ENCODE data around the gene GH2.
"Not testable (repeated sequence)": the region's sequence is repeated elsewhere in the genome, so short reads cannot be mapped to it uniquely, and the experiment has no call there.

GH2 gene

GRCh38 chr17:63910096-63910495 lies 28.4 kb upstream of the GH2 start:
- no peak for DNase-seq

GRCh38 chr17:63909586-63909985 lies 27.8 kb upstream of the GH2 start:
- DNase-seq, result not testable (repeated sequence)

DNA sequence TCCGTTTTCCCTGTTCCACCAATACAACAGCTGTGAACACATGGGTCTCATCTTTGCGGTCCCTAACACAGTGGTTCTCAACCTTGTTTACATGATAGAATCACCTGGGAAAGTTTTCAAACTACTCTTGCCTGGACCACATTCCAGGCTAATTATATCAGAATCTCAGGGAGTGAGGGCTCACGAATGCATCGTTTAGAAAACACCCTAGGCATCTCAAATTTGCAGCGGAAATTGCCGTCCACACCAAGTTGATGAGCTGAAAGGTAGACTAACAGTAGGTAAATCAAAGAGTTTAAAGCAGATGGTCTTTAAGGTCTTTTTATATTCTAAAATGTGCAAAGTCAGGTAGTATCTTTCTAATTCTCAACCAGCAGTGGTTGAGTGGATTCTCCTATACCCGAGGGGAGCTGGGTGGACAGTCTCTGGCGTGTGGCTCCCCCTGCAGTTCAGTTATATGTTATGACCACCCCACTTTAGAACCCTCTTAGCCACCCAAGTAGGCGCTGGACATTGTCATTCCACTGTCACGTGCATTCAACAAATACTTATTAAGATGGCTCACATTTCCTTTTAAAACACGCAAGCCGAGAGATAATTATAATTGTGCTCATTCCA lies 25.5 kb upstream of the GH2 start:
- DNase-seq, result not testable (repeated sequence)

DNA sequence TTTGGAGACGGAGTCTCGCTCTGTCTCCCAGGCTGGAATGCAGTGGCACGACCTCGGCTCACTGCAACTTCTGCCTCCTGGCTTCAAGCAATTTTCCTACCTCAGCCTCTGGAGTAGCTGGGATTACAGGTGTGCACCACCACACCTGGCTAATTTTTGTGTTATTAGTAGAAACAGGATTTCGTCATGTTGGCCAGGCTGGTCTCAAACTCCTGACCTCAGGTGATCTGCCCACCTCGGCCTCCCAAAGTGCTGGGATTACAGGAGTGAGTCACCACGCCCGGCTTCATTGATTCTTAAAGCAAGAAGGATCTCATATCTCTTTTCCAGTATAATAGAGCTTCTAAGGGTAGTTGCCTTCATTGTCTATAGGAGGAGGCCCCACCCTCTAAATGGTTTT lies 23.1 kb upstream of the GH2 start:
- not testable (repeated sequence) for DNase-seq

- DNase-seq, result peak; percentile 7 to 21
Measured at GRCh38 chr17:63903787-63904201, 22.1 kb upstream of the GH2 start.

- DNase-seq, result not testable (repeated sequence)
Measured at GRCh38 chr17:63901971-63902370, 20.2 kb upstream of the GH2 start.

- not testable (repeated sequence) for DNase-seq
Measured at GRCh38 chr17:63898899-63899798, 17.4 kb upstream of the GH2 start.

DNA sequence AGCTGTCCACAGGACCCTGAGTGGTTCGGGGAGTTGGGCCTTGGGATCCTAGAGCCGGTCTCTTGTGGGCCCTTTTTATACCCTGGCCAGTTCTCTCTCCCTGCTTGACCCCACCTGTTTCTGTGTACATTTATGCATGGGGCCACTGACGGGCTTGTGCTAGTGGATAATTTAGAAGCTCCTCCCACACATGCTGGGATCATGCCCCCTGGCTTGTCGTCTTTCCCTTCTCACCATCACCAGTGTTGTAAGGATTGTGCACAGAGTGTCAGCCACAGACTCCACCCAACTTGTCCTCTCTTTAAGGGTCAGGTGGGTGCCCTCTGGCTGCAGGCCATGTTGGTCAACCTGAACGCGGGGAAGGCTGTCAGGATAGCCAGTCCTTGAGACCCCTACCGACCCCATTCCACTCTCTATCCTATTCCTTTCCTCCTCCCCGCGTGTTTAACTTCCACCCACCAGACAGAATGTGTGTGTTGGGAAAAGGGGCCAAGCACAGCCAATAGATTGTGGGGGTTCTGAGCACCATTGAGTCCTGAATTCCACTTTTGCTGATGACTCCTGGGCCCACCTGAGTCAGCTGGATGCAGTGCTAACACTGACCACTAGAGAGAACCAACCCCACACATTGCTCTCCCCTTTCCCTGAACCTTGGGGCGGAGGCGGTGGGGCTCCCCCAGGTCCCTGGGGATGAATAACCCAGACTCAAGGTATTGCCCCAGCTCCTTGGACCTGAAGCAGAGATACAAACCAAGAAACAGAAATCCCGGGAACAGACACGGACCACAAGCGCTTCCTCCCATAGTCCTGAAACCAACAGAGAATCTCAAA lies 15.0 kb upstream of the GH2 start, which contains the start of gene CSH1:
Gene CSH1 (minus strand): TSS at position 51 of the 831 bp plus-strand sequence. CDS start 63 bp downstream, outside the sequence.
- DNase-seq, result not testable (repeated sequence)

DNA sequence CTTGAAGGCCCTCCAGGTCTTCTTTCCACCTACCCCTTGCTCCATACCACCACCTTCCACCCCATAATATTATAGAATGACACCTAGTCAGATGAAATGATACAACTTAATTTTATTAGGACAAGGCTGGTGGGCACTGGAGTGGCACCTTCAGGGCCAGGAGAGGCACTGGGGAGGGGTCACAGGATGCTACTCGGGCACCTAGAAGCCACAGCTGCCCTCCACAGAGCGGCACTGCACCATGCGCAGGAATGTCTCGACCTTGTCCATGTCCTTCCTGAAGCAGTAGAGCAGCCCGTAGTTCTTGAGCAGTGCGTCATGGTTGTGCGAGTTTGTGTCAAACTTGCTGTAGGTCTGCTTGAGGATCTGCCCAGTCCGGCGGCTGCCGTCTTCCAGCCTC lies 13.1 kb upstream of the GH2 start:
- not testable (repeated sequence) for DNase-seq

DNA sequence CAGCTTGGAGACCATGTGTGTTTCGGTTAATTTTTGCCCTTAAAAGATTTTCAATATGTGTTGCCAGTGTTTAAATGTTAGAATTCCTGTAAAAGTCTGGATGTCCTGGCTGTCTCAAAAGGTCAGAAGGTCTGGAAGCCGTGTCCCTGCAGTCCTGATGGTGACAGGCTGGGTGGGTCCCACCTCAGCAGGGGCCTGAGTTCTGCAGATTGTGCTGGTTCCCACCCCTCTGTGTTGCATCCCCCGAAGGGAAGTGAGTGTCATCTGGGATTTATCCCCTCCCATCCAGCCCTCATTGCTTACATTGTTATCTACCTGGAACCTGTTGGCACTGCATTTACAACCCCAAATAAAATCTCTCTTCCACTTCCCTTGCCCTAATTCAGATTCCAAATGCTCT lies 12.3 kb upstream of the GH2 start:
- not testable (repeated sequence) for DNase-seq

DNA sequence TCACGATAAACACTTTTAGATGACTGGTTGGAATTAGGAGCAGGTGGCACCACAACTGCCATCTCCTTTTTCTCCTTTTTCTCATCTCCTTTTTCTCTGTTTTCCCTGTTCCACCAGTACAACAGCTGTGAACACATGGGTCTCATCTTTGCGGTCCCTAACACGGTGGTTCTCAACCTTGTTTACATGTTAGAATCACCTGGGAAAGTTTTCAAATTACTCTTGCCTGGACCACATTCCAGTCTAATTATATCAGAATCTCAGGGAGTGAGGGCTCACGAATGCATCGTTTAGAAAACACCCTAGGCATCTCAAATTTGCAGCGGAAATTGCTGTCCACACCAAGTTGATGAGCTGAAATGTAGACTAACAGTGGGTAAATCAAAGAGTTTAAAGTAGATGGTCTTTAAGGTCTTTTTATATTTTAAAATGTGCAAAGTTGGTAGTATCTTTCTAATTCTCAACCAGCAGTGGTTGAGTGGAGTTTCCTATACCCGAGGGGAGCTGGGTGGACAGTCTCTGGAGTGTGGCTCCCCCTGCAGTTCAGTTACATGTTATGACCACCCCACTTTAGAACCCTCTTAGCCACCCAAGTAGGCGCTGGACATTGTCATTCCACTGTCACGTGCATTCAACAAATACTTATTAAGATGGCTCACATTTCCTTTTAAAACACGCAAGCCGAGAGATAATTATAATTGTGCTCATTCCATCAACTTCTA lies 10.7 kb upstream of the GH2 start:
- DNase-seq, result not testable (repeated sequence)

GRCh38 chr17:63889026-63889848 lies 7.5 kb upstream of the GH2 start:
- peak; percentile 10 to 41 for DNase-seq

DNA sequence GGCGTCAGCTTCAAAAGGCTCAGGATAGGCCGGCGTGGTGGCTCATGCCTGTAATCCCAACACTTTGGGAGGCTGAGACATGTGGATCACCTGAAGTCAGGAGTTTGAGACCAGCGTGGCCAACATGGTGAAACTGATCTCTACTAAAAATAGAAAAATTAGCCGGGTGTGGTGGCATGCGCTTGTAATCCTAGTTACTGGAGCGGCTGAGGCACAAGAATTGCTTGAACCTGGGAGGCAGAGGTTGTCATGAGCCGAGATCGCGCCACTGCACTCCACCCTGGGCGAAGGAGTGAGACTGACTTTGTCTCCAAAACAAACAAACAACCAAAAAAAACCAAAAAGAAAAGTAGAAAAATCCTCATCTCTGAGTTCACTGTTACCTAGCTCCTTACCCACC lies 3.4 kb upstream of the GH2 start:
- DNase-seq, result not testable (repeated sequence)

- DNase-seq, result not testable (repeated sequence)
Measured at GRCh38 chr17:63882626-63883126, 932 bp upstream of the GH2 start.

DNA sequence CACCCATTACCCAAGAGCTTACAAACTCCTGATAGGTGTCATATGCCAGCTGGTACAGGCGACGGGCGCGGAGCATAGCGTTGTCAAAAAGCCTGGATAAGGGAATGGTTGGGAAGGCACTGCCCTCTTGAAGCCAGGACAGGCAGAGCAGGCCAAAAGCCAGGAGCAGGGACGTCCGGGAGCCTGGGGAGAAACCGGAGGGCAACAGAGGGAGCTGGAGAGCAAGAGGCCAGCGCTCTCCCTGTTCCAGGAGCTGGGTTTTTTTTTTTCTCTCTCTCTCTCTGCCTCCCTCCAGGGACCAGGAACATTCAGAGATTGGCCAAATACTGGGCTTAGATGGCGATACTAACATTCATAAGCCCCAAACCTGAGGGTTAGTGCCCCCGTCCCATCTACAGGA lies 407 bp downstream of the GH2 start:
- not testable (repeated sequence) for DNase-seq

DNA sequence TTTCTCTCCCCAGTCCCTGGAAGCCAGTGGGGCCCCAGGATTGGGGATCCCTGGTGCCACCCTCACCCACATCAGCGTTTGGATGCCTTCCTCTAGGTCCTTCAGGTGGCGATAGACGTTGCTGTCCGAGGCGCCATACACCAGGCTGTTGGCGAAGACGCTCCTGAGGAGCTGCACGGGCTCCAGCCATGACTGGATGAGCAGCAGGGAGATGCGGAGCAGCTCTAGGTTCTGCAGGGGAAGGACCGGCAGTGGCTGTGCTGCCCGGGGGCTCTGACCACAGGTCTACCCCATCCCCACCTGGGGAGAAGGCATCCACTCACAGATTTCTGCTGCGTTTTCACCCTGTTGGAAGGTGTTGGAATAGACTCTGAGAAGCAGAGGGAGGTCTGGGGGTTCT lies 1.0 kb downstream of the GH2 start:
- DNase-seq, result no peak

GRCh38 chr17:63878413-63878812 lies 3.3 kb downstream of the GH2 start:
- not testable (repeated sequence) for DNase-seq

- not testable (repeated sequence) for DNase-seq
Measured at GRCh38 chr17:63874693-63875092, 7.1 kb downstream of the GH2 start.

- DNase-seq, result not testable (repeated sequence)
Measured at GRCh38 chr17:63874061-63874626, 7.6 kb downstream of the GH2 start.

GRCh38 chr17:63873577-63873976 lies 8.2 kb downstream of the GH2 start, which contains the start of gene CSH2:
CSH2 (minus strand) TSS chr17:63873677; CDS start chr17:63873614, 63 bp downstream.
- DNase-seq, result not testable (repeated sequence)

Measured in inflammatory macrophage treated with lipopolysaccharide for 1 hour (primary cell).